Astrocyte of the hippocampus (primary cell): ENCODE measurements around the gene ABI3.

Source experiments
- DNase-seq: peaks from one replicate; pipeline ENCODE4 v3.0.0; 2011; ENCODE audit warnings: low read depth, low spot score

Gene ABI3

GRCh38 chr17:49225554-49226236 is 15.2 kb downstream of the ABI3 start:
- no peak for DNase-seq

- no peak for DNase-seq
Measured at GRCh38 chr17:49226771-49227435, 16.4 kb downstream of the ABI3 start.

GRCh38 chr17:49227436-49228261 is 17.1 kb downstream of the ABI3 start:
- peak; percentile 80 for DNase-seq

- DNase-seq: no peak
Measured at GRCh38 chr17:49229076-49229804, 18.7 kb downstream of the ABI3 start.

GRCh38 chr17:49229805-49230600 is 19.5 kb downstream of the ABI3 start:
- no peak for DNase-seq

- peak; percentile 95 for DNase-seq
Measured at GRCh38 chr17:49230636-49231562, 20.4 kb downstream of the ABI3 start, which contains the start of gene PHOSPHO1. Gene PHOSPHO1 (minus strand): TSS chr17:49230787. CDS start chr17:49226691, 4,096 bp downstream.

GRCh38 chr17:49231563-49231894 is 21.0 kb downstream of the ABI3 start:
- no peak for DNase-seq

- DNase-seq: no peak
Measured at GRCh38 chr17:49234509-49235080, 24.1 kb downstream of the ABI3 start.

GRCh38 chr17:49235896-49236295 is 25.4 kb downstream of the ABI3 start:
- no peak for DNase-seq

GRCh38 chr17:49239963-49240362 is 29.5 kb downstream of the ABI3 start:
- DNase-seq: no peak

- no peak for DNase-seq
Measured at GRCh38 chr17:49240619-49241018, 30.1 kb downstream of the ABI3 start.

- no peak for DNase-seq
Measured at GRCh38 chr17:49241040-49241439, 30.5 kb downstream of the ABI3 start.

- DNase-seq: no peak
Measured at GRCh38 chr17:49241692-49242397, 31.3 kb downstream of the ABI3 start.

- DNase-seq: no peak
Measured at GRCh38 chr17:49242813-49243212, 32.3 kb downstream of the ABI3 start.

GRCh38 chr17:49244839-49245238 is 34.3 kb downstream of the ABI3 start:
- DNase-seq: no peak

- DNase-seq: no peak
Measured at GRCh38 chr17:49247944-49248343, 37.4 kb downstream of the ABI3 start.

- peak; percentile 77 for DNase-seq
Measured at GRCh38 chr17:49249292-49249794, 38.8 kb downstream of the ABI3 start.

GRCh38 chr17:49249890-49250522 is 39.5 kb downstream of the ABI3 start:
- no peak for DNase-seq
